Measurements from ENCODE around the gene OVOL2.

DNA sequence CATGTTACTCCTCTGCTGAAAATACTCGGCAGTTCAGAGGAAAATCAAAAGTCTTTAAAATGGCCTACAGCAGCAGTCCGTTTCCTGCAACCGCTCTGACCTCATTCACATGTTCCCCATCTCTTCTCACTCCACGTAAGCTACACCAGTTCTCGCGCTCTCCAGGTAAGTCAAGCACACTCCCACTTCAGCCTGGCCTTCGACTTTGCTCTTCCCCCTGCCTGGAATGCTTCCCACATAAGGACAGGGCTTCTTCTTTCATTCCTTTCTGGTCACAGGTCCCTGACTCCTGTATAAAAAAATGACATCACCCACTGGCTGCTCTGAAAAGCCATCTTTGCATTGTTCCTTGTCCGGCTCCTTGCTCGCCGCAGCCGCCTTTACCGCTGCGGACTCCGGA lies 46.2 kb downstream of the OVOL2 start:
- TF ChIP-seq YY1 (IDR thresholded peaks at IDR 0.05; ENCODE audit: insufficient read depth, insufficient read length) (no peak), ZNF274 (IDR thresholded peaks at IDR 0.05; ENCODE audit: low read depth, low read length) (no peak)

All from NT2/D1 (cell line).